HEK293 (cell line): ENCODE results near the gene ACVR1.

ENCODE experiments used
- YY1 ChIP-seq: fragments of 450-650 bp; formaldehyde crosslinking; IDR thresholded peaks from 2 replicates; pipeline ENCODE4 v1.5.1; 2018; ENCODE audit warnings: missing biosample characterization, missing genetic modification characterization
- ZNF23 ChIP-seq: fragments of 450-650 bp; formaldehyde crosslinking; IDR thresholded peaks from 2 replicates; pipeline ENCODE4 v1.5.1; 2016; ENCODE audit warnings: missing biosample characterization, missing genetic modification characterization, borderline replicate concordance
- ZNF341 ChIP-seq: fragments of 450-650 bp; formaldehyde crosslinking; IDR thresholded peaks from 2 replicates; pipeline ENCODE4; 2016; ENCODE audit warnings: low read depth, missing biosample characterization, missing genetic modification characterization
- TF ChIP-seq, protein P1 (sequence below): fragments of 450-650 bp; formaldehyde crosslinking; IDR thresholded peaks from 2 replicates; pipeline ENCODE4 v1.5.1; 2017; ENCODE audit warnings: missing biosample characterization, mild to moderate bottlenecking, missing genetic modification characterization, moderate library complexity
- TF ChIP-seq, protein P2 (sequence below): fragments of 450-650 bp; formaldehyde crosslinking; IDR thresholded peaks from 2 replicates; pipeline ENCODE4 v1.5.1; 2016; ENCODE audit warnings: missing biosample characterization, missing genetic modification characterization
- TF ChIP-seq, protein P3 (sequence below): fragments of 450-650 bp; formaldehyde crosslinking; conservative IDR thresholded peaks from 2 replicates; pipeline ENCODE4 v1.5.1; 2016; ENCODE audit warnings: low read depth, missing biosample characterization, missing genetic modification characterization

DNA sequence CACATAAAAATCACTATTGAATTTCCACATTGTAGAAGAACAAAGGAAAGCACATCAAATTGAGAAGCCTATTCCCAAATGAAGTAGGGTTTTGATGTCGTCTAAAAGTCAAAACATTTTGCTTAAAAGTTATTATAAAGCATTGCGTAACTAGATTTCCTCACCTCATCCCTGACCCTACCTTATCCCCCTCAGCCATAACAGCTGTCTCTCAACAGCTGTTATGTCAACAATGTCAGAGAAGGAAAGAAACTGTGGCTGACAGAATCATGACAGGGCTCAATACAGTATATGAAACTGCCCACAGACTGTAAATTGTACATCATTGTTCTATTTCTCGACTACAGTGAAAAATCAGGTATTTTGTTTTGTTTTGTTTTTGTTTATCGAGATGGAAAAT, 184.4 kb downstream of the ACVR1 start:
- TF ChIP-seq, protein P1, sequence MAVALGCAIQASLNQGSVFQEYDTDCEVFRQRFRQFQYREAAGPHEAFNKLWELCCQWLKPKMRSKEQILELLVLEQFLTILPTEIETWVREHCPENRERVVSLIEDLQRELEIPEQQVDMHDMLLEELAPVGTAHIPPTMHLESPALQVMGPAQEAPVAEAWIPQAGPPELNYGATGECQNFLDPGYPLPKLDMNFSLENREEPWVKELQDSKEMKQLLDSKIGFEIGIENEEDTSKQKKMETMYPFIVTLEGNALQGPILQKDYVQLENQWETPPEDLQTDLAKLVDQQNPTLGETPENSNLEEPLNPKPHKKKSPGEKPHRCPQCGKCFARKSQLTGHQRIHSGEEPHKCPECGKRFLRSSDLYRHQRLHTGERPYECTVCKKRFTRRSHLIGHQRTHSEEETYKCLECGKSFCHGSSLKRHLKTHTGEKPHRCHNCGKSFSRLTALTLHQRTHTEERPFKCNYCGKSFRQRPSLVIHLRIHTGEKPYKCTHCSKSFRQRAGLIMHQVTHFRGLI (tag by site-specific recombination): no peak
- TF ChIP-seq, protein P2, sequence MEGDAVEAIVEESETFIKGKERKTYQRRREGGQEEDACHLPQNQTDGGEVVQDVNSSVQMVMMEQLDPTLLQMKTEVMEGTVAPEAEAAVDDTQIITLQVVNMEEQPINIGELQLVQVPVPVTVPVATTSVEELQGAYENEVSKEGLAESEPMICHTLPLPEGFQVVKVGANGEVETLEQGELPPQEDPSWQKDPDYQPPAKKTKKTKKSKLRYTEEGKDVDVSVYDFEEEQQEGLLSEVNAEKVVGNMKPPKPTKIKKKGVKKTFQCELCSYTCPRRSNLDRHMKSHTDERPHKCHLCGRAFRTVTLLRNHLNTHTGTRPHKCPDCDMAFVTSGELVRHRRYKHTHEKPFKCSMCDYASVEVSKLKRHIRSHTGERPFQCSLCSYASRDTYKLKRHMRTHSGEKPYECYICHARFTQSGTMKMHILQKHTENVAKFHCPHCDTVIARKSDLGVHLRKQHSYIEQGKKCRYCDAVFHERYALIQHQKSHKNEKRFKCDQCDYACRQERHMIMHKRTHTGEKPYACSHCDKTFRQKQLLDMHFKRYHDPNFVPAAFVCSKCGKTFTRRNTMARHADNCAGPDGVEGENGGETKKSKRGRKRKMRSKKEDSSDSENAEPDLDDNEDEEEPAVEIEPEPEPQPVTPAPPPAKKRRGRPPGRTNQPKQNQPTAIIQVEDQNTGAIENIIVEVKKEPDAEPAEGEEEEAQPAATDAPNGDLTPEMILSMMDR (tag by site-specific recombination): no peak
- TF ChIP-seq ZNF341 (tag by site-specific recombination) (no peak), ZNF23 (tag by site-specific recombination) (no peak), YY1 (no peak)
- TF ChIP-seq, protein P3, sequence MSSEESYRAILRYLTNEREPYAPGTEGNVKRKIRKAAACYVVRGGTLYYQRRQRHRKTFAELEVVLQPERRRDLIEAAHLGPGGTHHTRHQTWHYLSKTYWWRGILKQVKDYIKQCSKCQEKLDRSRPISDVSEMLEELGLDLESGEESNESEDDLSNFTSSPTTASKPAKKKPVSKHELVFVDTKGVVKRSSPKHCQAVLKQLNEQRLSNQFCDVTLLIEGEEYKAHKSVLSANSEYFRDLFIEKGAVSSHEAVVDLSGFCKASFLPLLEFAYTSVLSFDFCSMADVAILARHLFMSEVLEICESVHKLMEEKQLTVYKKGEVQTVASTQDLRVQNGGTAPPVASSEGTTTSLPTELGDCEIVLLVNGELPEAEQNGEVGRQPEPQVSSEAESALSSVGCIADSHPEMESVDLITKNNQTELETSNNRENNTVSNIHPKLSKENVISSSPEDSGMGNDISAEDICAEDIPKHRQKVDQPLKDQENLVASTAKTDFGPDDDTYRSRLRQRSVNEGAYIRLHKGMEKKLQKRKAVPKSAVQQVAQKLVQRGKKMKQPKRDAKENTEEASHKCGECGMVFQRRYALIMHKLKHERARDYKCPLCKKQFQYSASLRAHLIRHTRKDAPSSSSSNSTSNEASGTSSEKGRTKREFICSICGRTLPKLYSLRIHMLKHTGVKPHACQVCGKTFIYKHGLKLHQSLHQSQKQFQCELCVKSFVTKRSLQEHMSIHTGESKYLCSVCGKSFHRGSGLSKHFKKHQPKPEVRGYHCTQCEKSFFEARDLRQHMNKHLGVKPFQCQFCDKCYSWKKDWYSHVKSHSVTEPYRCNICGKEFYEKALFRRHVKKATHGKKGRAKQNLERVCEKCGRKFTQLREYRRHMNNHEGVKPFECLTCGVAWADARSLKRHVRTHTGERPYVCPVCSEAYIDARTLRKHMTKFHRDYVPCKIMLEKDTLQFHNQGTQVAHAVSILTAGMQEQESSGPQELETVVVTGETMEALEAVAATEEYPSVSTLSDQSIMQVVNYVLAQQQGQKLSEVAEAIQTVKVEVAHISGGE: no peak
